Neural crest cell (in vitro differentiated cells): ENCODE measurements around the gene RILP. TPM values are rescaled to one million over a fixed set of nuclear protein-coding genes. Genes with fewer than 3 reads are reported as not detected.

ENCODE experiments used
- DNase-seq: peaks from one replicate; pipeline ENCODE4 v3.0.0; 2021; ENCODE audit warnings: low read depth, mixed read lengths, low spot score
- H3K27ac Mint-ChIP-seq: one replicate; pipeline ENCODE4 v1.8.0; 2021; ENCODE audit warnings: mild to moderate bottlenecking, mixed read lengths; ENCODE audit not compliant: unreplicated experiment
- H3K27me3 Mint-ChIP-seq: 2 replicates; pipeline ENCODE4 v1.8.0; 2021; ENCODE audit warnings: low read depth, mild to moderate bottlenecking, mixed read lengths
- H3K36me3 Mint-ChIP-seq: 2 replicates; pipeline ENCODE4 v1.8.0; 2021; ENCODE audit warnings: low read depth, mild to moderate bottlenecking, mixed read lengths
- H3K4me1 Mint-ChIP-seq: 2 replicates; pipeline ENCODE4 v1.8.0; 2021; ENCODE audit warnings: mixed read lengths
- H3K4me3 Mint-ChIP-seq: one replicate; pipeline ENCODE4 v1.8.0; 2021; ENCODE audit warnings: mild to moderate bottlenecking, mixed read lengths
- H3K9me3 Mint-ChIP-seq: 2 replicates; pipeline ENCODE4 v1.8.0; 2021; ENCODE audit warnings: mixed read lengths
- CTCF ChIP-seq: fragments of 200-600 bp; sonication (generic); conservative IDR thresholded peaks from 2 replicates; pipeline ENCODE4 v1.5.0; 2021; ENCODE audit warnings: antibody characterized with exemption, mild to moderate bottlenecking
- total RNA-seq: library from RNA; stranded (reverse); gene quantifications from 2 replicates; pipeline ENCODE4 v1.2.1, GENCODE V29; 2021

The RILP gene
- total RNA-seq, 1 donor from 2014 or later, result 1.8 TPM

GRCh38 chr17:1646199-1646875, 3.3 kb downstream of the RILP start:
- H3K27me3 Mint-ChIP-seq, result peaks cover 30% of the 10 kb centered on the region
- H3K4me1 Mint-ChIP-seq, result peaks cover 28% of the 10 kb centered on the region
- no peak for DNase-seq
- no peak for TF ChIP-seq CTCF
- no peaks in the 10 kb centered on the region for H3K36me3 Mint-ChIP-seq
- H3K27ac Mint-ChIP-seq, result no peak overlapping the region
- peak overlapping the region; percentile 64 for H3K4me3 Mint-ChIP-seq
- no peaks in the 10 kb centered on the region for H3K9me3 Mint-ChIP-seq

GRCh38 chr17:1645207-1646171, 4.2 kb downstream of the RILP start, which contains the start of gene SCARF1:
TSS of gene SCARF1 (minus strand) at chr17:1645732. CDS start at chr17:1645697, 35 bp downstream.
- Mint-ChIP-seq H3K36me3 (no peaks in the 10 kb centered on the region), H3K9me3 (no peaks in the 10 kb centered on the region), H3K4me1 (peaks cover 33% of the 10 kb centered on the region), H3K27me3 (peaks cover 35% of the 10 kb centered on the region), H3K4me3 (peak within 1 kb of the TSS; percentile 64), H3K27ac (no peak within 1 kb of the TSS)
- TF ChIP-seq CTCF, result no peak
- DNase-seq, result no peak

GRCh38 chr17:1644493-1645206, 5.0 kb downstream of the RILP start:
- H3K27me3 Mint-ChIP-seq, result peaks cover 35% of the 10 kb centered on the region
- H3K9me3 Mint-ChIP-seq, result no peaks in the 10 kb centered on the region
- H3K4me1 Mint-ChIP-seq, result peaks cover 34% of the 10 kb centered on the region
- TF ChIP-seq CTCF, result no peak
- no peaks in the 10 kb centered on the region for H3K36me3 Mint-ChIP-seq
- H3K4me3 Mint-ChIP-seq, result peak overlapping the region; percentile 83
- no peak for DNase-seq
- H3K27ac Mint-ChIP-seq, result no peak overlapping the region

GRCh38 chr17:1643999-1644492, 5.6 kb downstream of the RILP start:
- no peaks in the 10 kb centered on the region for H3K36me3 Mint-ChIP-seq
- DNase-seq, result no peak
- no peaks in the 10 kb centered on the region for H3K9me3 Mint-ChIP-seq
- no peak for TF ChIP-seq CTCF
- H3K4me3 Mint-ChIP-seq, result peak overlapping the region; percentile 83
- H3K27ac Mint-ChIP-seq, result no peak overlapping the region
- H3K27me3 Mint-ChIP-seq, result peaks cover 35% of the 10 kb centered on the region
- peaks cover 37% of the 10 kb centered on the region for H3K4me1 Mint-ChIP-seq
